GM19043 (cell line): ENCODE results near the gene RALGPS2.
"Not testable (repeated sequence)": the region's sequence is repeated elsewhere in the genome, so short reads cannot be mapped to it uniquely, and the experiment has no call there.

ENCODE experiments used
- ATAC-seq: cut with Tn5 transposase; IDR thresholded peaks from one replicate; pipeline ENCODE4 v1.9.1; 2021; ENCODE audit warnings: low read depth; ENCODE audit not compliant: unreplicated experiment

The RALGPS2 gene

DNA sequence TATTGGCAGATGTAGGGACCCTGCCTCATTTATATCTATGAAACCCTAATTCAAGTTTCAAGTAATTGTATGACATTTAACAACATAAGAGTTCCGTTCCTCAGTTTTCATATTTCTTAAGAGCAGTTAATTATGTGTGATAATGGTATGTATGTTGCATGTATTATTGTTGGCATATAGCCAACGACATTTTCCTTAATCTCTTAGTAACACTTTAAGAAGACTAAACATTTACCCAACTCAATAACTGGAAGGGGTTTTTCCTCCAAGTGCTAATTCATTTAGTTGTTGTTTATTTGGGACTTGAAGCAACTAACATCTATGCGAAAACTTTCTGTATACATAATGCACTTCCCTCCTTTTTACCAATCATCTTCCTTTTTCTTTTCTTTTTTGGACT is 1.5 kb upstream of the RALGPS2 start:
- no peak for ATAC-seq

DNA sequence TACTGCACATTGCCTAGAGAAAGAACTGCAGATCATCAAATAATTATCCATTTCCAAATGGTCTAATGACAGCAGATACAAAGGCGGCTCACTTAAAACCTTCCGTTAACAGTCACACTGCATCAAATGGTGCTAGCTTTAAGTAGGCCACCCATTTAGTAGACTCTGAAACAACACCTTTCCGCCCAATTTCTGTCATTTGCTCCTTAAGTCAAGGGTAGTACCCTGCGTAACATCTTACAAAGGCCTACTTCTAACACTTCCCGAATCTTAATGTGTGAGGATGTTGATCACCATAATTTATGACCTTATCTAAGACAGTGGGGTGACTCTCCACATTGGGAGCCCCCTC is 692 bp upstream of the RALGPS2 start:
- ATAC-seq, result no peak

DNA sequence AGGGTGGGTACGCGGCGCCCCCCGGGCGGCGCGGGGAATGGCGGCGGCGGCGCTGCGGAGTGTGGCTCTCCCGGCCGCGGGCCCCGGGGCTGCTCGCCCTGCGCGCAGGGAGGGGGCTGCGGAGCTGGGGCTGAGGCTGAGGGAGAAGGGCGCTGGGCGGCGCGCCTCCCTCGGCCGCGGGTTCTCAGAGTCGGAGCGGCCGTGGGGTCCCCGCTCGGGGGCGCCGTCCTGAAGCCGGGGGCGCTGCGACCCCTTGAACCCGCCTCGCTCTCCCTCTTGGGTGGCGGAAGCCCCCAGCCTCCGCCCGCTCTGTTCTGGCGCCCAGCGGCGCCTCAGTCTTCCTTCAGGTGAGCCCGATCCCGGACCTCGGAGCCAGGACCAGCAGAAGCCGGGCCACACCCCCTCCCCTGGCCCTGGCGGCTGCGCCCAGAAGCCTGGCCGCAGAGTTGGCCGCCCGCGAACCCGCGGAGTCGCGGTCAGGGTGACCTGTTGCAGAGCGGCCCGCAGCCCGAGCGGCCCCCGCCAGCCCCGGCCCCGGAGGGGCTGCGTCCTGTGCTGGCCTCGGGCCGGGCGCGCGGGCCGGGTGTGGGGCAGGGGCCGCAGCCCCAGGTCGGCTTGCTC is 532 bp downstream of the RALGPS2 start:
- peak; percentile 16 for ATAC-seq

DNA sequence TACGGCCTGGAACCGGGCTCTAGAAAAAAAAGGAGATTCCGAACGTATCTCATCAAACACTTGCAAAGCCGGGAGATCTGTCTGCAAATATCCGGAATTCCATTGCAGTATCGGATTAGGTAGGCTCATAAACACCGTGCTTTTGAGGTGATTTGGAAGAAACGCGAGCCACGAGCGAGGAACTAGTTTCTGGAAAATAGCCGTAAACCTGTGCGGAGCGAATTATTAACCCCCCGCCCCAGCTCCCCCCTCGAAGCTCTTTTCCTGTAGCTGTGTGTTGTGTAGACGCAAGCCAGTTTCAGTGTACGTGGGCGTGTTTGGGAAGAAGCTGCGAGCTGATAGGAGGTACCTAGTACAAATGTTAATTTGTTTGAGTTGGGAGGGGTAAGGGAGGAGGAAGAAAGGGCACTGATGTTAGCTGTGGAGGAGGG is 1.1 kb downstream of the RALGPS2 start:
- ATAC-seq, result peak; percentile 81

DNA sequence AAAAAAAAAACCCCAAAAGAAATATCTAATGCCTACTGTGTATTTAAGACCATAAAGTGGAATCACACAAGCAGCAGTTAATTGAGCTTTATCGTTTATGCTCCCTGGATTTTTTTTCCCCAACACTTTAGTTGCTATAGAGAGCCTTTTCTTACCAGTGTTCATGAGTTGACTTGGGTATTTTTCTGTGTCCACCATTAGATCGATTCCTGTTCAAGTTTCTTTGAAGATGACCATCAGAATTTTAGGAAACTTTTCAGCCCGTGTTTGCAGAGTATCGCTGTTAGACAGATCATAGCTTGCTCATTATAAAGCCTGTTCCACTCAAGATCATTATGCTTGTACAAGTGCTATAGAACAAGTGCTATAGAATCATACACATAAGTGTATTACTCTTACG is 1.5 kb downstream of the RALGPS2 start:
- peak; percentile 1 for ATAC-seq

DNA sequence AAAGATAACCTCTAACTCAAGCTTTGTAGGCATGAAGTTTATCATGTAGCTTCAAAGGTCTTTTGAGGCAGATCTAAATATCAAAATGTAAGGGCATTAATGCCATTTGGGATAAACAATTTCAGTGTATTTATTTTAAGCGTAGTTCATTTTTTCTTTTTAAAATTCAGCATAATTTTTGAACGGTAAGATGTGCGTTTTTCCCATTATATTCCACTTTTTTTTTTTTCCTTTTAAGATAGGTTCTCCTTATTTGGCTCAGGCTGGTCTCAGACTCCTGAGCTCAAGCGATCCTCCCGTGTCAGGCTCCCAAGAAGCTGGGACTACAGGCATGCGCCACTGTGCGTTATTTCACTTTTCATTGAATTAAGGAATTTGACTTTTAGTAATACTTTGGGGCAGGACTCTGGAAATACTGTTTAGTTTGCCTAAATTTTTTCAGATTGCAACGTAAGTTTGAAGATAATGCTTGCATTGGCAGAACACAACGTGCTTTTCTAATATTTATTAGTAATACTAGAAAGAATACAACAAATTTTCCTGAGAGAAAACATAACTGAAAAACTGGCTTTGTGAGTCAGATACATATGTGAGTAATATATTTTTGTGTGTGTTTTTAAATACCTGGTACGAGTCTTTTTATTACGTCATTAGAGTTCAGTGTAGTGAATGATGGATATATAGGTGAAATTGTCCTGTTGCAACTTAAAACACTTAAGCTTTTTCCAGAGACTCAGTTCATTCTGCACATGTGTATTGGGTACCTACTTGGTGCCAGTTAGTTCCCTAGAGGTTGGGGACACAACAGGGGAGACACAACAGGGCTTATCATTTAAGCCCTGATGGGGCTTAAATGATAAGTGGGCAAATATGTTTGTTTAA is 2.2 kb downstream of the RALGPS2 start:
- no peak for ATAC-seq

DNA sequence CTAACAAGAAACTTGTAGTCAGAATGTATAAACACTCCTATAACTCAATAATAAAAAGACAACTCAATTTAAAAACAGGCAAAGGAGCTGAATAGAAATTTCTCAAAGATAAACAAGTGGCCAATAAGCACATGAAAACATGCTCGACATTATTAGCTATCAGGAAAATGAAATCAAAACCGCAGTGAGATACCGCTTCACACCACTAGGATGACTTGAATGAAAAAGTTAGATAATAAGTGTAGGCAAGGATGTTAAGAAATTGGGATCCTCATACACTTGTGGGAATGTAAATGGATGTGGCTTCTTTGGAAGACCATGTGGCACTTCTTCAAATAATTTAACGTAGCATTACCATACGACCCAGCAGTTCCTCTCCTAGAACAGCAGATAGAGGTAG is 8.9 kb downstream of the RALGPS2 start:
- ATAC-seq, result no peak

DNA sequence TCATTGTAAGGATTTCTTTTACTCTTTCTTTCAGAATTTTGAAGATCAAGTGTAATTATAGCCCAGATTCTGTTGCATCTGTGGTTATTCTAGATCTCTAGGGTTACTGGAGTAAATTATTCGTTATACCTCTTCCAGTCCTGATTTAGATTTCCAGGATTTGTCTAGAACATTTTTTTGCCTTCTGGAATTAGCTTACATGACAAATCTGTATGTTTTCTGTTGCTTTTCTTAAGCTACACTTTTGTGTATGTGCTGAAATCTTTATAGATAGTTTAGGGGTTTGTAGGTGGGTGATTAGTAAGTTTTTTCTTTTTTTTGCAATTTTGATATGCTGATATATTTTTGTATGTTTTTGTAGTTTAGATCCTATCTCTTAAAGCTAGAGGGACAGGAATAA is 13.7 kb downstream of the RALGPS2 start:
- ATAC-seq, result no peak

DNA sequence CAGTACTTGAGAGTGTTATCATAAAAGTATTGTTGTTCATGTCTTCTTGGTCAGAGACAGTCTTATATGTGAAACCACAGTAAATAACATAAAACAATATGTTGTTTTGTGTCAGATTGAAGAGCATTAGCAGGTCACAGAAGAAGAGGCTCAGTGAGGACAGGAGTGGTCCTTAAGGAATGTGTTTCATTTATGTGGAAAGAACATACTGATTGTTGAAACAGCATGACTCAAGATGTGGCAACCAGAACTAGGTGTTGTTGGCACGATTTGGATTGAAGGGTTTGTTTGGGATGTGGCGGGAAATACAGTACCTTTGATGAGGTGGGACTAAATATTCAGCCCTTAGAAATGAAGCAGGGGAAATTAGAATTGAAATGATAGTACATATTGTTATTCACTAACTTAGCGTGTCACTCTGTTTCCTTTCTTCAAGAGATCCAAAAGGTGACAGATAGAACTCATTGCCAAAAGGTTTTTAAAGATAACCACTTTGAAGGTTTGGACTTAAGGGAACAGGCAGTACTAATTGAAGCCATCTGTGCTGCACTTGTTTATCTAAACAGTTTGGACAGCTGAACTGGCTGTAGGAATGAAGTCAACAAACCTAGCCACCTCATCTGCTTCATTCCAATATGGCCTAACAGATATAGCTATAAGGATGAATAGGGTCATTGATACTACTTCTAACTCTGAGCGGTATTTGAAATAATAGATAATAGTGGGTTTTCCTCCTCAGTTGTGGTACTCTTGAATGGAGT is 14.4 kb downstream of the RALGPS2 start:
- no peak for ATAC-seq

DNA sequence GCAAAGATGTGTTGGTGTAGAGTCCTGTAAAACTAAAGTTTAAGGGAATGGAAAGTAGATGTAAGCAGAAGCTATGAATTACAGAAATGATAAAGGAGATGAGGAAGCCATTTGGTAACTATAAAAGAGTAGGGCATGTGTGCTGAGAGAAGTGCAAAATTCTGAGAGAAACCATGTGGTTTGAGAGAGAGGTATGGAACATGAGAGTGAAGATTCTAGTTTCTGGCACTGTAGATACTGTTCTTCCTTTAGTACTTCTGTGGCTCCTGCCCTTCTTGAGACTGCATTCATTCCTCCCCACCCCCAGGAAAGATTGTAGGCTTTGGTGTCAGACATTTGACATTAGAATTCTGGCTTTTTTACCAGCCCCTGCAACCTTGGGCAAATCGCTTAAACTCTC is 15.4 kb downstream of the RALGPS2 start:
- no peak for ATAC-seq

DNA sequence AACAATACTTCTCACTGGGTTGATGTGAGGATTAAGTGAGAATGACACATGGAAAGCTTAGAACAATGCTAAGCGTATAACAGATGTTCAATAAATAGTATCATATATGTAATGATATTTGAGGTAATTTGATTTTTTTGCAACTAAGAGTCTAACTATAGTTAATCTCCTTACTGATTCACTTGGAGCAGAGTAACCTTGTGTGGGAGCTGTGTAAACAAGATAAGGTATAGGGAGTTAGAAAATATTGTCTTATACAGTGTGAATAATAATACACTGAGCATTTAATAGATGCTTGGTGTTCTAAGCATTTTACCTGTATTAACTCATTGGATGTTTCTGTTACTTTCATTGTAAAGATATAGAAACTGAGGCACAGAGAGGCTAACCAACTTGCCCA is 15.9 kb downstream of the RALGPS2 start:
- no peak for ATAC-seq

DNA sequence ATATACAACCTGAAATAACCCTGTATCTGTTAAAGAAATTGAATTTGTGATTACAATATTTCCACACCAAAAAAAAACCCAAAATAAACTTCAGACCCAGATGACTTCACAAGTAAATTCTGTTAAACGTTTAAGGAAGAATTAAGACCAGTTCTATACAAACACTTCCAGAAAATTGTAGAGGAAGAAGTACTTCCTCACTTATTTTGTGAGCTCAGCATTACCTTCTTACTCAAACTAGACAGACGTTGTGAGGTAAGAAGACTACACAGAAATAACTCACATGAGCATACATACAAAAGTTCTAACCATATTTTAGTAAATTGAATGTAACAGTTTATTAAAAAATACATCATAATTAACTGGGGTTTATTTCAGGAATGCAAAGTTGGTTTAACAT is 18.8 kb downstream of the RALGPS2 start:
- ATAC-seq, result no peak

DNA sequence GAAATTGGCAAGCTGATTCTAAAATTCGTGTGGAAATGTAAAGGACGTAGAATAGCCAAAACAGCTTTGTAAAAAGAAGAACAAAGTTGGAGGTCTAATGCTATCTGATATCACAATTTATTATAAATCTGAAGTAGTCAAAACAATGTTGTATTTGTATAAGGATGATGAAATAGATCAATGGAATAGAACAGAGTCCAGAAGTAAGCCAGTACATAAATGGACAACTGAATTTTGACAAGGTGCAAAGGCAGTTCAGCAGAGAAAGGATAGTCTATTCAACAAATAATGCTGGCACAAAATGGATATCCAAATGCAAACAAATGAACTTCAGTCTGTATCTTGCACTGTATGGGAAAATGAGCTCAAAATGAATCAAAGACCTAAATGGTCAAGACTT is 20.2 kb downstream of the RALGPS2 start:
- ATAC-seq, result no peak

DNA sequence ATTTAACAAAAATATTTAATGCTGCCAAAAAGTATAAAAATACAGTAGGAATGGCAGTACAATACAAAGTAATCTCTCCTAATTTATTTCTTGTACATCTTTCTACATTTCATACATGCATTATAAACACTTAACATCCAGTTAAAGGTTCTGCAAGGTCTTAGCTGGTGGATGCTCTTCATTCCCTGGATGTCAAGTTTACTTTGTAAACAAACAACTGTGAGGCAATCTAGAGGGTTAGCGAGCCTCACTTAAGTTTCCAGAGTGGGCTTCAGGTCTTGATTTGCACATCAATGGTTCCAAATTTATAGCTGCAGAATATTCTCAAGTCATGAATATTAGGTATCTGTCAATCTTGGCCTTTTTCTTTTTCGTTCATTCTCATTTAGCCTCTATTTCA is 21.3 kb downstream of the RALGPS2 start:
- ATAC-seq, result no peak

DNA sequence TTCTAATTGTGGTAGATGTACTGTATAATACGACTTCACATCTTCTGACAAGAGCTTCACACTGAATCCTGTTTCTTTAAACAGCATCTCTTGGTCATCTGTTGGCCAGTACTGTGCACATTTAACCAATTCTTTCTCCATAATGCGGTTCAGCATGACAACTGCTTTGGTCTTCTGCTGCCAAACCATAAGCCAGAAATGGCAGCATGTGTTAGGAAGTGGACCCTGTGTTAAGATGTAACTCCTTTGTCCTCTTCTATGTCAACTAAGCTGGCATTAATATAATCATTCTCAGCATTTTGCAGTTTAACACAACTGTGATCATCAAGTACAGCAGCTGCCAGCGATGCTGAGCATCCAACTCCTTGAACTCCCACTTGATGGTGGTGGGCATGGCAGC is 22.3 kb downstream of the RALGPS2 start:
- not testable (repeated sequence) for ATAC-seq

DNA sequence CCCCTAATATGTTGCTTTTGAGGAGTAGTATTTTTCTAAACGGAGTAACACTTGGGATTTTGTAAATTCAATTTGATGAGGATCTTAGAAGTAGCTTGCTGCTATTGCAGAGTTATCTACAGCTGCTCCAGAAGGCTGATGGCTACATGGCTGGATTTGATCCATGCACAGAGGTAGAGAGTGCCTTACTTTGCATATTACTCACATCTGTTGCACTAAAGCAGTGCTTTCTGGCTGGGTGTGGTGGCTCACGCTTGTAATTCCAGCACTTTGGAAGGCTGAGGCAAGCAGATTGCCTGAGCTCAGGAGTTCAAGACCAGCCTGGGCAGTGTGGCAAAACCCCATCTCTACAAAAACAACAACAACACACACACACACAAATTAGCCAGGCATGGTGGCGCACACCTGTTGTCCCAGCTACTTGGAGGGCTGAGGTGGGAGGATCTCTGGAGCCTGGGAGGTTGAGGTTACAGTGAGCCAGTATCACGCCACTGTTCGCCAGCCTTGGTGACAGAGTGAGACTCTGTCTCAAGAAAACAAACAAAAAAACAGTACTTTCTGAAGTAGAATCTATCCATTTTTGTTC is 24.6 kb downstream of the RALGPS2 start:
- no peak for ATAC-seq

DNA sequence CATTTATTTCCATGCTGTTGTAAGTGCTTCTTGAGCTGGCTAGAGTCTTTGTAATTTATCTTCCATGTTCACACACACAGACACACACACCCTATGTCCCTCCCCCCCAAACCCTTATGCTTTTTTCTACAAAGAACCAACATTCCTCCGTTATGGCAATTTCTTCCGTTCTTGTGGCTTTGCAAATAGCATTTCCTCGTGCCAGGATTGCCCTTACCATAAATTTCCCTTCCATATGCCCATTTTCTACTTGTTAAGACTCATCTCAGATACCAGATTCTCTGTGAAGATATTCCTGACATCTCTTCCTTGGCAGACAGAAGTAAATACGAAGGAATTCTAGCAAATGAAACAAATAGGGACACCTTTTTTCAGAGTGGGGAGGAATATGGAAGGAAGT is 26.0 kb downstream of the RALGPS2 start:
- no peak for ATAC-seq

DNA sequence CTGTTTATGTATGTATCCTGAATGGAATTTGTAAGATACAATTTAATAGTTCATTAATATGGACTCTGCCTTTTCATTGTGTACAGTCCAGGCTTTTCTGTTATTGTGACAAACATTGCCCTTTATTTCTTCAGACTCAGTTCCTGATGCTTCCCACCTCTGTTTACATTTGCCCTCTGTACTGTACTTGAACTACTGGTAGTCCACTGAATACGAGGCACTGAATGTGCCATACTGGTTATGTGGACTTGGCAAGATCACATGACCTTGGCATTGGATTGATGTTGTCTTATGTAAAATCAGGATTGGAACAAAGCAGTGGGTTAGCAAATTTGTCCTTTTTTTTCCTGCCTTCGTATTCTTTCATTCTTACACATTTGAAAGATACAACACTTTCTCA is 27.8 kb downstream of the RALGPS2 start:
- no peak for ATAC-seq

DNA sequence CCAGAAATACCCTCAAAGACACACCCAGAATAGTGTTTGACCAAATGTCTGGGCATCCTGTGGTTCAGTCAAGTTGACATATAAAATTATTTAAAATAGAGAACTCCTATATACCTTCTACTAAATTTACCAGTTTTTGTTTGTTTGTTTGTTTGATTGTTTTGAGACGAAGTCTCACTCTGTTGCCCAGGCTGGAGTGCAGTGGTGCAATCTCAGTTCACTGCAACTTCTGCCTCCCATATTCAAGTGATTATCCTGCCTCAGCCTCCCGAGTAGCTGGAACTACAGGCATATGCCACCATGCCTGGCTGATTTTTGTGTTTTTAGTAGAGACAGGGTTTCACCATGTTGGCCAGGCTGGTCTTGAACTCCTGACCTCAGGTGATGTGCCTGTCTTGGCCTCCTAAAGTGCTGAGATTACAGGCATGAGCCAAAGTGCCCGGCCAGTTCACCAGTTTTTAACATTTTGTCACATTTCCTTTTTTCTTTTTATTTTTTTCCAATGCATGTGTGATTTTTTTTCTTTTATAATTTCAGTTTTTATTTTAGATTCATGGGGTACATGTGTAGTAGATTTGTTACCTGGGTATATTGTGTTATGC is 29.7 kb downstream of the RALGPS2 start:
- not testable (repeated sequence) for ATAC-seq

DNA sequence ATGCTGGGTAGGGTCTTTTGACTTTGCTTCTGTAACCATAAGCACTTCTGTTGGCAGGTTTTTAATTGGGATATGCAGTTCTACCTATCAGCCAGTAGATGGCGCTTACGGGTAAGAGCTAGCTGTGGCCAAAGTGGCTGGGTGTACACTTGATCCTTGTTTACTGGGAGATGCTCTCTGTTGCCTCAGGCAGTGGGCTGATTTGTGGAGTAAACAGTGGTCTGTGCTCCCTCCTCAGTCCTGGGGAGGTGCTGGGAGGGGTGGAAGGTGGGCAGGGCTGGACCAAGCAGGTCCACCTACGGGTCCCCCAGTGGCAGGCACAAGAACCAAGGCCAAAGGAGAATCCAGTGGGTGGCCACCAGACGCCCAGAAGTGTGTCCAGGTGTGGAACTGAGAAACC is 43.4 kb downstream of the RALGPS2 start:
- ATAC-seq, result no peak

DNA sequence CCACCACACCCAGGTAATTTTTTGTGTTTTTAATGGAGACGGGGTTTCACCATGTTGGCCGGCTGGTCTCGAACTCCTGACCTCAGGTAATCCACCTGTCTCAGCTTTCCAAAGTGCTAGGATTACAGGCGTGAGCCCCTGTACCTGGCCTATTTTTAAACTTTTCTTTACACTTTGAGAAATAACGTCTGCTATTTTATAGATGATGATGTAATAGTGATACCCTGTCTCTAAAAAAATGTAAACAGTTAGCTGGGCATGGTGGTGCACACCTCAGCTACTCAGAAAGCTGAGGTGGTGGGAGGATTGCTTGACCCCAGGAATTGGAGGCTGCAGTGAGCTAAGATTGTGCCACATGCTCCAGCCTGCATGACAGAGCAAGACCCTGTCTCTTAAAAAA is 47.9 kb downstream of the RALGPS2 start:
- ATAC-seq, result no peak
